Thyroid gland (tissue), 4 donors: Measurements from ENCODE around the gene PLAAT3. TPM values are rescaled to one million over a fixed set of nuclear protein-coding genes. Genes with fewer than 3 reads are reported as not detected.
"Not testable (repeated sequence)": the region's sequence is repeated elsewhere in the genome, so short reads cannot be mapped to it uniquely, and the experiment has no call there.

Experiments
- DNase-seq, 2 donors: peaks; one replicate each; pipeline ENCODE4 v3.0.0-alpha.2; 2019
- H3K27ac ChIP-seq, 3 donors: fragments of 200-600 bp; sonication (generic); 1 replicate in 2 of 3; 2 replicates in 1 of 3; pipeline ENCODE4 v1.5.1; 2016 to 2019; ENCODE audit warnings: mild to moderate bottlenecking in 1 of 3, moderate library complexity in 1 of 3
- H3K27me3 ChIP-seq: fragments of 200-600 bp; sonication (generic); one replicate; pipeline ENCODE4 v1.5.1; 2019
- H3K36me3 ChIP-seq, 2 donors: fragments of 200-600 bp; sonication (generic); one replicate each; pipeline ENCODE4 v1.5.1; 2016 to 2019
- H3K4me1 ChIP-seq, 2 donors: fragments of 200-600 bp; sonication (generic); one replicate each; pipeline ENCODE4 v1.5.1; 2017 to 2019
- H3K4me3 ChIP-seq, 3 donors: fragments of 200-600 bp; sonication (generic); replicated peaks in 1 of 3; 1 replicate in 2 of 3; 2 replicates in 1 of 3; pipeline ENCODE4 v1.5.1; 2016; ENCODE audit warnings: mild to moderate bottlenecking in 1 of 3
- H3K9me3 ChIP-seq: fragments of 200-600 bp; sonication (generic); one replicate; pipeline ENCODE4 v1.5.1; 2017
- POLR2A ChIP-seq, 2 donors: fragments of 450-650 bp; IDR thresholded peaks; one replicate each; pipeline ENCODE4 v1.6.1; 2017; ENCODE audit warnings: antibody characterized with exemption in 2 of 2, mild to moderate bottlenecking in 2 of 2, moderate library complexity in 1 of 2
- WGBS, 2 donors: methylation state at CpG; one replicate each; pipeline ENCODE4 v1.1.5; 2017; 5-methylcytosine and 5-hydroxymethylcytosine counted together
- intact Hi-C: fragments of 100-400 bp; cut with DNase I; formaldehyde crosslinking; loops from one replicate; pipeline ENCODE4 v1.15.1; 2023
- total RNA-seq, 4 donors: library from RNA; depleted of rRNA; stranded (reverse); fragments of >200 nt; gene quantifications; one replicate each; pipeline ENCODE4 v1.2.3, GENCODE V29; 2016
- TF ChIP-seq, protein P1 (sequence below), 6 experiments: fragments of 200-600 bp in 3 of 6; fragments of 450-650 bp in 3 of 6; sonication (generic) in 3 of 6; IDR thresholded peaks; one replicate each; pipeline ENCODE4 v1.5.1; 2016 to 2019; ENCODE audit warnings: antibody characterized with exemption in 6 of 6, mild to moderate bottlenecking in 2 of 6, inconsistent platforms in 1 of 6, moderate library complexity in 1 of 6

The PLAAT3 gene
- total RNA-seq, 4 donors from 2014 or later: 42.8 to 96.0 (median 74.6) TPM

DNA sequence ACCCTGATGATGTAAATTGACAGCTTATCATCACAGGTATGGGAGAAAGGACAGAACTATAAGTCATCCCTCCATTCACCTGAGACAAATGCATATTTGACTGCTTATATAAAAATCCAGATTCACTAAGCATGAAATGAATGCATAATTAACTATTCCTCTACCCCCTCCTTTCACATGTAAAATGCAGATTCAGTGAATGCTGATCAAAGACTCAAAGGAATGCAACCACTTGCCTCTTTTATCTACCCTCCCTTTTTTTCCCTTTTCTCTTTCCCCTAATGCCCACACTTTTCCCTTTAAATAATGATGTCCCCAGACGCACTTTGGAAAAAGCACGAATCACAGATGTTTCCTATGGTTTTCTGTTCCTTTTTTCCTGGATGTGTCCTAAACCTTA is 82.1 kb downstream of the PLAAT3 start:
- H3K27me3 ChIP-seq: no peaks in the 10 kb centered on the region
- 72 to 80% methylated on average over 2 of the region's 2 CpGs for WGBS, 2 donors
- intact Hi-C loops: no loop called here
- H3K9me3 ChIP-seq: no peaks in the 10 kb centered on the region
- no peak for DNase-seq
- no peaks in the 10 kb centered on the region for H3K36me3 ChIP-seq
- H3K27ac ChIP-seq: no peak overlapping the region
- no peak overlapping the region for H3K4me3 ChIP-seq
- TF ChIP-seq, protein P1, sequence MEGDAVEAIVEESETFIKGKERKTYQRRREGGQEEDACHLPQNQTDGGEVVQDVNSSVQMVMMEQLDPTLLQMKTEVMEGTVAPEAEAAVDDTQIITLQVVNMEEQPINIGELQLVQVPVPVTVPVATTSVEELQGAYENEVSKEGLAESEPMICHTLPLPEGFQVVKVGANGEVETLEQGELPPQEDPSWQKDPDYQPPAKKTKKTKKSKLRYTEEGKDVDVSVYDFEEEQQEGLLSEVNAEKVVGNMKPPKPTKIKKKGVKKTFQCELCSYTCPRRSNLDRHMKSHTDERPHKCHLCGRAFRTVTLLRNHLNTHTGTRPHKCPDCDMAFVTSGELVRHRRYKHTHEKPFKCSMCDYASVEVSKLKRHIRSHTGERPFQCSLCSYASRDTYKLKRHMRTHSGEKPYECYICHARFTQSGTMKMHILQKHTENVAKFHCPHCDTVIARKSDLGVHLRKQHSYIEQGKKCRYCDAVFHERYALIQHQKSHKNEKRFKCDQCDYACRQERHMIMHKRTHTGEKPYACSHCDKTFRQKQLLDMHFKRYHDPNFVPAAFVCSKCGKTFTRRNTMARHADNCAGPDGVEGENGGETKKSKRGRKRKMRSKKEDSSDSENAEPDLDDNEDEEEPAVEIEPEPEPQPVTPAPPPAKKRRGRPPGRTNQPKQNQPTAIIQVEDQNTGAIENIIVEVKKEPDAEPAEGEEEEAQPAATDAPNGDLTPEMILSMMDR (IDR thresholded peaks at IDR 0.05): no peak
- no peak for TF ChIP-seq POLR2A (IDR thresholded peaks at IDR 0.05)
- peaks cover 13 to 22% of the 10 kb centered on the region in 2 donors for H3K4me1 ChIP-seq

DNA sequence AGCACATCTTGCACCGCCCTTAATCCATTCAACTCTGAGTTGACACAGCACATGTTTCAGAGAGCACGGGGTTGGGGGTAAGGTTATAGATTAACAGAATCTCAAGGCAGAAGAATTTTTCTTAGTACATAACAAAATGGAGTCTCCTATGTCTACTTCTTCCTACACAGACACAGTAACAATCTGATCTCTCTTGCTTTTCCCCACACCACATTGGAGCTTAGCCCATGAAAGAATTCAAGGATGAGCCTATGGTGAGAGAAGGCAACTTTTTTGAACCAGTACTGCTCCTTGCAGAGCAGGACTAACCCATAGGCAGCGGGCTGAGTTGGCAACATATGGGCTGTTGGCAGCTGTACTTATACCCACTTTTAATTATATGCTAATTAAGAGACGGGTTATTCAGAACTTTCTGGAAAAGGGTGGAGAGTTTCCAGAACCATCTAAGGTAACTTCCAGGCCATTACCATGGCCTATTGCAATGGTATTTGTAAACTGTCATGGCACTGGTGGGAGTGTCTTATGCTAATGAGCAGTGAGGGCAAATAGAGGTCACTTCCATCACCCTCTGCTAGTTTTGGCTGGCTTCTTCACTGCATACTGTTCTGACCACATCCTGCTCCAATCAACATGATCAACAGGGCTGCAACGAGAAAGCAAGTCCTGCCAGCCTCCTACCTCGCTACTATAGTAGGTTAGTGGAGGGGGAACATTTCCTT is 83.0 kb downstream of the PLAAT3 start:
- DNase-seq, H3K9me3 ChIP-seq, H3K27ac ChIP-seq, H3K27me3 ChIP-seq, H3K36me3 ChIP-seq, H3K4me3 ChIP-seq, intact Hi-C loops: not testable (repeated sequence)
- WGBS, 2 donors: 59 to 81% methylated on average over 4 to 5 of the region's 6 CpGs
- H3K4me1 ChIP-seq: peaks cover 5 to 13% of the 10 kb centered on the region in 2 donors

DNA sequence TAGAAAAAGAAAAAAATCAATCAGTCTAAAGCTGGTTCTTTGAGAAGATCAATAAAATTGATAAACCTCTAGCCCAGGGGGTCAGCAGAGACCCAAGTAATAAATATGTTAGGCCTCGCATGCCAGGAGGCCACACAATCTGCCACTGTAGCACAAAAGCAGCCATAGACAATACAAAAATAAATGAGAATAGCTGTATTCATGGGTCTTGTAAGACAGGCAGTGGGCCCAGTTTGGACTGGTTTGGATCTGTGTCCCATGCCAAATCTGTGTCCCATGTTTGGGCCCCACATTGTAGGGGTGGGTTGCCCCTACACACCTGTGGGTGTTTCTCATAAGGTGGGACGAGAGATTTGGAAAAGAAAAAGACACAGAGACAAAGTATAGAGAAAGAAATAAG is 84.2 kb downstream of the PLAAT3 start:
- Histone ChIP-seq H3K4me3 (no peak overlapping the region), H3K27ac (no peak overlapping the region), H3K27me3 (no peaks in the 10 kb centered on the region), H3K4me1 (peaks cover 3 to 7% of the 10 kb centered on the region in 2 donors), H3K36me3 (no peaks in the 10 kb centered on the region), H3K9me3 (no peaks in the 10 kb centered on the region)
- TF ChIP-seq, protein P1 (IDR thresholded peaks at IDR 0.05): no peak
- no peak for TF ChIP-seq POLR2A (IDR thresholded peaks at IDR 0.05)
- no peak for DNase-seq
- intact Hi-C loops: no loop called here
- 93 to 99% methylated on average over 2 of the region's 2 CpGs for WGBS, 2 donors

DNA sequence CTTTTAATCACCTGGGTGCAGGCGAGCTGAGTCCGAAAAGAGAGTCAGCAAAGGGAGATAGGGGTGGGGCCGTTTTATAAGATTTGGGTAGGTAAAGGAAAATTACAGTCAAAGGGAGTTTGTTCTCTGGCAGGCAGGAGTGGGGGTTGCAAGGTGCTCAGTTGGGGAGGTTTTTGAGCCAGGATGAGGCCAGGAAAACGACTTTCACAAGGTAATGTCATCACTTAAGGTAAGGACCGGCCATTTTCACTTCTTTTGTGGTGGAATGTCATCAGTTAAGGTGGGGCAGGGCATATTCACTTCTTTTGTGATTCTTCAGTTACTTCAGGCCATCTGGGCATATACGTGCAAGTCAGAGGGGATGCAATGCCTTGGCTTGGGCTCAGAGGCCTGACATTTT is 84.9 kb downstream of the PLAAT3 start:
- H3K4me3 ChIP-seq, H3K36me3 ChIP-seq, H3K4me1 ChIP-seq, H3K27me3 ChIP-seq, H3K9me3 ChIP-seq, H3K27ac ChIP-seq, intact Hi-C loops, DNase-seq: not testable (repeated sequence)
- 80 to 83% methylated on average over 6 of the region's 6 CpGs for WGBS, 2 donors

DNA sequence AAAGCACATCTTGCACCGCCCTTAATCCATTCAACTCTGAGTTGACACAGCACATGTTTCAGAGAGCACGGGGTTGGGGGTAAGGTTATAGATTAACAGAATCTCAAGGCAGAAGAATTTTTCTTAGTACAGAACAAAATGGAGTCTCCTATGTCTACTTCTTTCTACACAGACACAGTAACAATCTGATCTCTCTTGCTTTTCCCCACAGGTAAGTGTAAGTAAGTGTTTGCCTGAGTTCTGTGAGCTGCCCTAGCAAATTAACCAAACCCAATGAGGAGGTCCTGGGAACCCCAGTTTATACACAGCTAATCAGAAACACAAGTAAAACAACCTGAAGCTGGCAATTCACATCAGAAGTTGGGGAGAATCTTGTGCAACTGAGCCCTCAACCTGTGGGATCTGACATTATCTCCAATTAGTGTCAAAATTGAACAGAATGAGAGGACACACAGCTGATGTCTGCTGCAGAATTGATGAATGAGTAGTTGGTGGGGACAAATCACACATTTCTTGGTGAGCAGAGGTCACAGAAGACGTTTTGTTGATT is 85.4 kb downstream of the PLAAT3 start:
- intact Hi-C loops, H3K27me3 ChIP-seq: not testable (repeated sequence)

DNA sequence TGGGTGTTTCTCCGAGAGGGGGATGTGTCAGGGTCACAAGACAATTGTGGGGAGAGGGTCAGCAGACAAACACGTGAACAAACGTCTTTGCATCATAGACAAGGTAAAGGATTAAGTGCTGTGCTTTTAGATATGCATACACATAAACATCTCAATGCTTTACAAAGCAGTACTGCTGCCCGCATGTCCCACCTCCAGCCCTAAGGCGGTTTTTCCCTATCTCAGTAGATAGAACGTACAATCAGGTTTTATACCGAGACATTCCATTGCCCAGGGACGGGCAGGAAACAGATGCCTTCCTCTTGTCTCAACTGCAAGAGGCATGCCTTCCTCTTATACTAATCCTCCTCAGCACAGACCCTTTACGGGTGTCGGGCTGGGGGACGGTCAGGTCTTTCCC is 86.1 kb downstream of the PLAAT3 start:
- H3K4me1 ChIP-seq, H3K4me3 ChIP-seq, H3K27me3 ChIP-seq, H3K36me3 ChIP-seq, H3K27ac ChIP-seq, intact Hi-C loops, DNase-seq, H3K9me3 ChIP-seq: not testable (repeated sequence)
- 50 to 58% methylated on average over 6 to 7 of the region's 11 CpGs for WGBS, 2 donors

More for the DNA sequence above, 85.4 kb downstream of the PLAAT3 start:
- DNase-seq, H3K4me3 ChIP-seq, H3K9me3 ChIP-seq, H3K4me1 ChIP-seq, H3K36me3 ChIP-seq: not testable (repeated sequence)
- WGBS, 2 donors: 60 to 83% methylated on average over 1 to 2 of the region's 3 CpGs
- H3K27ac ChIP-seq: peak overlapping the region in 1 of 3 donors; percentile 45

DNA sequence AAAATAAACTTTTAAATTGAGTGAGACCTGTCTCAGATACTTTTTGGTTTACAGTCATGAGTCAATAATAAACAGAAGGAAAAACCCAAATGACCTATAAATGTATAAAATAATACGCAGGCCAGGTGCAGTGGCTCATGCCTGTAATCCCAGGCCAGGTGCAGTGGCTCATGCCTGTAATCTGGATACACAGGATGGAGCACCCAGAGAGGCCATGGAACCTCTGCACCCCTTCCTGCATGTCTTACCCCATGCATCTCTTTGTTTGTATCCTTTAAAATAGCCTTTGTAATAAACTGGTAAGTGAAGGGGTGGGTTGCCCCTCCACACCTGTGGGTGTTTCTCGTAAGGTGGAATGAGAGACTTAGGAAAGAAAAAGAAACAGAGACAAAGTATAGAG is 86.6 kb downstream of the PLAAT3 start:
- WGBS, 2 donors: 93 to 95% methylated on average over 2 of the region's 2 CpGs
- no peak for DNase-seq
- no peaks in the 10 kb centered on the region for H3K9me3 ChIP-seq
- no peak for TF ChIP-seq POLR2A (IDR thresholded peaks at IDR 0.05)
- TF ChIP-seq, protein P1 (IDR thresholded peaks at IDR 0.05): no peak
- no peaks in the 10 kb centered on the region for H3K27me3 ChIP-seq
- no peak overlapping the region for H3K27ac ChIP-seq
- H3K4me1 ChIP-seq: peaks cover 3 to 7% of the 10 kb centered on the region in 2 donors
- no peak overlapping the region for H3K4me3 ChIP-seq
- H3K36me3 ChIP-seq: no peaks in the 10 kb centered on the region
- intact Hi-C loops: no loop called here
